T-helper 17 cell (primary cell): ENCODE data around the gene LRRC32. TPM values are rescaled to one million over a fixed set of nuclear protein-coding genes. Genes with fewer than 3 reads are reported as not detected.

ENCODE experiments used
- ATAC-seq: fragments of 150-1000 bp; cut with Tn5 transposase; 2 replicates; pipeline ENCODE4 v1.10.0; 2021; ENCODE audit warnings: mild to moderate bottlenecking, moderate library complexity
- DNase-seq, 3 donors: peaks; one replicate each; pipeline versions ENCODE4 v3.0.0 to v3.0.0-alpha.2; 2020 to 2021
- H3K9me3 ChIP-seq: one replicate; pipeline ENCODE4 v1.7.0; 2013; ENCODE audit warnings: low read length, mild to moderate bottlenecking; ENCODE audit not compliant: control insufficient read depth, poor library complexity, severe bottlenecking
- H3K27ac Mint-ChIP-seq: one replicate; pipeline ENCODE4 v1.8.0; 2022; ENCODE audit warnings: mild to moderate bottlenecking, moderate library complexity, mixed read lengths
- H3K27me3 Mint-ChIP-seq: one replicate; pipeline ENCODE4 v1.8.0; 2022; ENCODE audit warnings: mixed read lengths
- H3K36me3 Mint-ChIP-seq: one replicate; pipeline ENCODE4 v1.8.0; 2022; ENCODE audit warnings: low read depth, mixed read lengths
- H3K4me1 Mint-ChIP-seq: one replicate; pipeline ENCODE4 v1.8.0; 2022; ENCODE audit warnings: mild to moderate bottlenecking, mixed read lengths
- H3K4me3 Mint-ChIP-seq: one replicate; pipeline ENCODE4 v1.8.0; 2022; ENCODE audit warnings: mild to moderate bottlenecking, moderate library complexity, mixed read lengths
- total RNA-seq, 4 donors: library from RNA in 2 of 4; stranded (reverse) in 2 of 4; gene quantifications; one replicate each; pipeline ENCODE4 v1.2.3 and lab custom pipeline; 2022 to 2026

LRRC32 gene
- total RNA-seq, 2 donors from 2014 or later = 3.2 to 11.5 TPM

- peaks cover 5% of the 10 kb centered on the region for H3K36me3 Mint-ChIP-seq
- peak overlapping the region; percentile 83 for H3K4me3 Mint-ChIP-seq
- peaks cover 44% of the 10 kb centered on the region for H3K4me1 Mint-ChIP-seq
- peak overlapping the region; percentile 6 for H3K27ac Mint-ChIP-seq
- DNase-seq (no peak), ATAC-seq (no peak)
- peaks cover 24% of the 10 kb centered on the region for H3K27me3 Mint-ChIP-seq
- H3K9me3 ChIP-seq = no peaks in the 10 kb centered on the region
Measured at GRCh38 chr11:76669901-76670484, 554 bp downstream of the LRRC32 start.

- no peak for DNase-seq
- Mint-ChIP-seq H3K36me3 (peaks cover 5% of the 10 kb centered on the region), H3K27me3 (peaks cover 24% of the 10 kb centered on the region), H3K27ac (peak overlapping the region; percentile 70), H3K4me1 (peaks cover 53% of the 10 kb centered on the region), H3K4me3 (peak overlapping the region; percentile 83)
- no peaks in the 10 kb centered on the region for H3K9me3 ChIP-seq
- no peak for ATAC-seq
Measured at GRCh38 chr11:76668362-76669155, 2.0 kb downstream of the LRRC32 start.

GRCh38 chr11:76667856-76668255 lies 2.7 kb downstream of the LRRC32 start:
- ATAC-seq (no peak), DNase-seq (no peak)
- H3K9me3 ChIP-seq = no peaks in the 10 kb centered on the region
- Mint-ChIP-seq H3K4me1 (peaks cover 50% of the 10 kb centered on the region), H3K36me3 (peaks cover 5% of the 10 kb centered on the region), H3K4me3 (peak overlapping the region; percentile 78), H3K27ac (peak overlapping the region; percentile 70), H3K27me3 (peaks cover 24% of the 10 kb centered on the region)

DNA sequence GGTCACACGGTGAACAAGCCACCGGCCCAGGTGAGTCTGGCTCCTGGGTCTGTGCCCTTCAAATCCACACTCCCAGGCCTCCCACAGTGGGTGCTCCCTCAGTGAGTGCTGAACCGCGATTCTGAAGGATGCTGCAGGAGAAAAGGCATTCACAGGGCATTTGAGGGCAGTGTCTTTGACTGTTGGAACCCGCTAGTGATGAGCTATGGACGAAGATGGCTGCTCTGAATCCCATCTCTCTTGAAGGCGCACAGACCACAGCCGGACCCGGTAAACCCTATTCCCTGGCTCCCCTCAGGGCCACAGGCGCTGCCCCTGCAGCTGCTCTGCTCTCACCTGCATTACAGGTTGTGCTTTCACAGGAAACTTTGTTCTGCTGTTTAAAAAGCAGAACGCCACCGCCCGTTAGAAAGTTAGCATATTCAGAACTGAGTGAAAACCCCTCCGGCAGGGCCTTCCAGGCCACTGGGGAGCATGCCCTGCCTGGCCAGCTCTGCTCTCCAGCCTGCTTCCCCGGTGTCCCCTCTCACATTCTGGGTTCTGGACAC lies 3.2 kb downstream of the LRRC32 start:
- ATAC-seq = no peak
- Mint-ChIP-seq H3K4me1 (peaks cover 48% of the 10 kb centered on the region), H3K27me3 (peaks cover 24% of the 10 kb centered on the region), H3K36me3 (peaks cover 5% of the 10 kb centered on the region), H3K27ac (peak overlapping the region; percentile 21), H3K4me3 (peak overlapping the region; percentile 78)
- no peaks in the 10 kb centered on the region for H3K9me3 ChIP-seq
- DNase-seq = no peak

DNA sequence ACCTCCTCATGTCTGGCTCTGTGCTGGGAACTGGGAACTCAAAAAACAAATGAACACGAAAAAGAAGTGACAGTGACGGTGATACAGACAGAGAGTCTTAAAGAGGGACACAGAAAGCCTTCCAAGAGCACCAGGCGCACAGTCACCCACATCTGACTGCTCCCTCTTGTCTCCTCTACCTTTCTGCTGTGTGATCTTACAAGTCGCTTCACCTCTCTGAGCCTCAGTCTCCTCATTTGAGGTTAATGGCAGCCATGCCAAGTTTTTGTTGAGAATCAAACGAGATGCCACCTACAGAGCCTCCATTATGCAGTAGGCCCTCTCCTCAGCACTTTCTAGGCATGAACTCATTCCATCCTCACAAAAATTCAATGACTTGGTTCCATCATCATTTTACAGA lies 3.7 kb downstream of the LRRC32 start:
- Mint-ChIP-seq H3K36me3 (peaks cover 5% of the 10 kb centered on the region), H3K27ac (peak overlapping the region; percentile 21), H3K27me3 (peaks cover 24% of the 10 kb centered on the region), H3K4me3 (no peak overlapping the region), H3K4me1 (peaks cover 47% of the 10 kb centered on the region)
- DNase-seq (no peak), ATAC-seq (no peak)
- H3K9me3 ChIP-seq = no peaks in the 10 kb centered on the region

DNA sequence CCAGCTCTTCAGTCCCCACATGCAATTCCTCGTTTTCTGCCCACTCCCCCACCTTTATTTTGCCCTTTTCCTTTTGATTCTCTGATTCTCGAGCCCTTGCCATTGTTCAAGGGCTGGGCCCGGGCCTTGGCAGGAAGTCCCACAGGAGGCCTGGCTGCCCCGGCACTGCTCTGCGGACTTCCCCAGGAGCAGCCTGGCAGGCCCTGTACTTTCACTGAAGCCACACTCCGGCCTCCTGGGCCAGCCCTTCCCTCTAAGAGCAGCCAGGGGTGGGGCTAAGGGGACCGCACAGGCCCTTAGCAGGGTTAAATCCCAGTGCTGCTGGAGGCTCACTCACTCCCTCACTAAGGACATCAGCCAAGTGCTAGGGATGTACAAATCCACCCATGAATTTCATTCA lies 4.1 kb downstream of the LRRC32 start:
- Mint-ChIP-seq H3K27ac (peak overlapping the region; percentile 14), H3K4me1 (peaks cover 43% of the 10 kb centered on the region), H3K27me3 (peaks cover 24% of the 10 kb centered on the region), H3K4me3 (peak overlapping the region; percentile 41), H3K36me3 (peaks cover 5% of the 10 kb centered on the region)
- ATAC-seq (no peak), DNase-seq (no peak)
- H3K9me3 ChIP-seq = no peaks in the 10 kb centered on the region

- peaks cover 5% of the 10 kb centered on the region for H3K36me3 Mint-ChIP-seq
- H3K27me3 Mint-ChIP-seq = peaks cover 24% of the 10 kb centered on the region
- H3K4me1 Mint-ChIP-seq = peaks cover 40% of the 10 kb centered on the region
- no peak for ATAC-seq
- H3K9me3 ChIP-seq = no peaks in the 10 kb centered on the region
- H3K4me3 Mint-ChIP-seq = no peak overlapping the region
- no peak for DNase-seq
- no peak overlapping the region for H3K27ac Mint-ChIP-seq
Measured at GRCh38 chr11:76665921-76666351, 4.6 kb downstream of the LRRC32 start.

DNA sequence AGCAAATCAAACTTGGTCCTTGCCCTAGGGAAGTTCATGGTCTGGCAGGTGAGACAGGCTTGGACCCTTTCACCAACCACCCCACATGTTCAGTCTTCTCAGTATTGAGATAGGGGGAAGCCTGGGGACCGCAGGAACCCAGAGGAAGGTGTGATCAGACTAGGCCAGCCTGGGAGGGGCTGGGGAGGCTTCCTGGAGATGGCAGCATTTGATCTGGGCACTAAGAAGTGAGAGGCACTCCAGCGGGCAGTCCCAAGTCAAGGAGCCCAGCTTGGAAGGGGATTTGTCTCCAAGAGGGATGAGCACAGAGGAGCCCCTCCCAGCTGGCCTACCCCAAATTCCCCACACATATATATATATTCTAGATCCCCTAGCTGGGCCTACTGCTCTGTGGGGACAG lies 5.4 kb downstream of the LRRC32 start:
- peaks cover 30% of the 10 kb centered on the region for H3K27me3 Mint-ChIP-seq
- peak overlapping the region; percentile 74 for H3K27ac Mint-ChIP-seq
- DNase-seq = no peak
- H3K36me3 Mint-ChIP-seq = peaks cover 5% of the 10 kb centered on the region
- H3K4me1 Mint-ChIP-seq = peaks cover 40% of the 10 kb centered on the region
- peak overlapping the region; percentile 60 for H3K4me3 Mint-ChIP-seq
- ATAC-seq = peak; percentile 39
- H3K9me3 ChIP-seq = no peaks in the 10 kb centered on the region

DNA sequence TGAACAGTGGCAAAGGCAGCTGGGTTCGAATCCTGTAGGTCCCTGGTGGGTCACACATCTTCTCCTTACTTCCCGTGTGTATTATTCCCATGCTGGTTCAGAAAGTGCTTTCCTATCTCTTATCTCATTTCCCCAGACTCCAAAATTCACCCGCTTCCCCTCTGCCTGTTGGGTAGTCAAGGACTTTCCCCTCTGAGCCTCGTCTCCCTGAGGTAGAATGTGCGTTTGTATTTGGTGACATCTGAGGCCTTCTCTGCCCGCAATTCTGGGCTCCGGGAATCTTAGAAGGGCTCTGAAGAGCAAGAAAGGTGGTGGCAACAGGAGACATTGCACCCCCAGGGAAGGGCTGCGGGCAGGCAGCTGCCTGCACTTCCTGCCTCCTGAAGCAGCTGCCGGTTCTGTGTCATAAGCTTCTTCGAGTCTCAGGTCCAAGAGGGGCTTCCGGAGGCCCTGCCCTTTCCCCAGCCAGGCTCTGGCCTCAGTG lies 5.9 kb downstream of the LRRC32 start:
- no peaks in the 10 kb centered on the region for H3K9me3 ChIP-seq
- Mint-ChIP-seq H3K36me3 (peaks cover 5% of the 10 kb centered on the region), H3K27ac (peak overlapping the region; percentile 74), H3K27me3 (peaks cover 27% of the 10 kb centered on the region), H3K4me1 (peaks cover 37% of the 10 kb centered on the region), H3K4me3 (peak overlapping the region; percentile 60)
- DNase-seq (peak in 1 of 3 donors; percentile 13), ATAC-seq (peak; percentile 71)

GRCh38 chr11:76663912-76664440 lies 6.6 kb downstream of the LRRC32 start:
- Mint-ChIP-seq H3K36me3 (peaks cover 5% of the 10 kb centered on the region), H3K27me3 (peaks cover 22% of the 10 kb centered on the region), H3K4me1 (peaks cover 35% of the 10 kb centered on the region), H3K27ac (no peak overlapping the region), H3K4me3 (peak overlapping the region; percentile 66)
- no peaks in the 10 kb centered on the region for H3K9me3 ChIP-seq
- ATAC-seq (no peak), DNase-seq (peak in 1 of 3 donors; percentile 4)

GRCh38 chr11:76663486-76663810 lies 7.1 kb downstream of the LRRC32 start:
- Mint-ChIP-seq H3K27ac (no peak overlapping the region), H3K4me1 (peaks cover 31% of the 10 kb centered on the region), H3K4me3 (no peak overlapping the region), H3K27me3 (peaks cover 17% of the 10 kb centered on the region), H3K36me3 (peaks cover 4% of the 10 kb centered on the region)
- no peaks in the 10 kb centered on the region for H3K9me3 ChIP-seq
- ATAC-seq = no peak
- DNase-seq = peak in 1 of 3 donors; percentile 4

DNA sequence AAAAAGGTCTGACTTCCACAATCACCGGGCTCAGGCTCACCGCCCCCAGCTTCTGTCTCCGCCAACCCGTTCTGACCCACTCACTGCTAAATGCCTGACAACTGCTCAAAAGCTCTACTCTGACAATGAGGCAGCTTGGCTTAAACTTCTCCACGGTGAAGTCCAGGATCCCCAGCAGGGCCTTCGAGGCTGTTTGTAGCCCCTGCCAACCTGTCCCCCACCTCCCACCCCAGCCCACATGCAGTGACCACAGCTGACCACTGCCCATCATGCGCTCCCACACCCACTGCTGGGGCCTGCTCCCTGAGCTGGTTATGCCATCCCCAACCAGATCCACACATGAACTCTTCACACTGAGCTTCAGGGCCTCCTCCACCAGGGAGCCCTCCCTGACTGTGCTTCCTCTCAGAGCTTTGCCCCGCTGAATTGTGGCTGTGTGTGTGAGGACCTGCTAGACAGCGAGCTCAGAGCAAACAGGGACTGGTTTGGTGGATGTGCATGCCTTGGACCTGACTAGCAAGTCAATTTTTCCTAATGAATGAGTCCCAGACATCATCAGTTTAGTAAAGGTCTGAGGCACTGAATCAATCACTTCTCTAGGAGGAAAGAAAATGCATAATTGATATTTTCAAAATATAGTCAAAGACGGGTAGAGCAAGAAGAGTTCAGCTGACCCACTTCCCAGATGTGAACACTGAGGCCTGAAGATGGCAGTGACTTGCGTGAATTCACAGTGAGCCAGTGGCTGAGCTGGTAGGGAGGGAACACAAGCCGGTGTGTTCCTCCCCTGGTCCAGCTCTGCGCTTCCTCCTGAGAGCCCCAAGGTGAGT lies 7.7 kb downstream of the LRRC32 start:
- H3K36me3 Mint-ChIP-seq = no peaks in the 10 kb centered on the region
- H3K4me3 Mint-ChIP-seq = no peak overlapping the region
- H3K9me3 ChIP-seq = no peaks in the 10 kb centered on the region
- H3K27me3 Mint-ChIP-seq = peaks cover 11% of the 10 kb centered on the region
- no peak for DNase-seq
- H3K27ac Mint-ChIP-seq = no peak overlapping the region
- no peak for ATAC-seq
- H3K4me1 Mint-ChIP-seq = peaks cover 26% of the 10 kb centered on the region
